ENCODE results near the gene AHCYL1.
A peak's percentile ranks its signal among the peaks of the same experiment; 100 is the strongest.

- TF ChIP-seq CTCF (IDR thresholded peaks at IDR 0.05) = no peak
- no peak for TF ChIP-seq POLR2A (IDR thresholded peaks at IDR 0.05)
- no peak for TF ChIP-seq EP300 (IDR thresholded peaks at IDR 0.05)
- peak in 2 of 4 donors; percentile 10 to 15 for TF ChIP-seq POLR2AphosphoS5 (IDR thresholded peaks at IDR 0.05)
These were observed 9.3 kb downstream of the AHCYL1 start for GRCh38 chr1:109993885-109994284.

Data from sigmoid colon (tissue), 4 donors.